PC-9 (cell line): ENCODE results near the gene CENPM. TPM values are rescaled to one million over a fixed set of nuclear protein-coding genes. Genes with fewer than 3 reads are reported as not detected.
A peak's percentile ranks its signal among the peaks of the same experiment; 100 is the strongest.

Source experiments
- Bru-seq: library from RNA; stranded (reverse); fragments of 400-500 nt; gene quantifications from one replicate; lab custom pipeline; 2021; lab: Mats Ljungman, UMichigan
- BruChase-seq, 2 experiments: library from RNA; stranded (reverse); fragments of 400-500 nt; gene quantifications; one replicate each; lab custom pipeline; 2021; lab: Mats Ljungman, UMichigan
- BruUV-seq: library from RNA; stranded (reverse); fragments of 400-500 nt; replicated peaks from 2 replicates; lab custom pipeline; 2021; lab: Mats Ljungman, UMichigan
- CTCF ChIA-PET: fragments of 300-600 bp; sonication (Branson Sonifier 250); formaldehyde crosslinking; loops from one replicate; lab custom pipeline; 2022; ENCODE audit warnings: antibody characterized with exemption; lab: Charles Lee
- POLR2A ChIA-PET: fragments of 300-600 bp; sonication (Branson Sonifier 250); formaldehyde crosslinking; loops from one replicate; lab custom pipeline; 2022; ENCODE audit warnings: antibody characterized with exemption; ENCODE audit not compliant: unreplicated experiment; lab: Charles Lee
- DNase-seq, 2 experiments: peaks; one replicate each; pipeline versions ENCODE4 v3.0.0 to v3.0.0-alpha.2; 2015 to 2022; ENCODE audit warnings: mixed read lengths in 1 of 2
- H2AFZ ChIP-seq: fragments of 200-600 bp; sonication (generic); 2 replicates; pipeline ENCODE4 v1.8.1; 2017; ENCODE audit warnings: antibody characterized with exemption
- H3F3A ChIP-seq: fragments of 200-600 bp; sonication (generic); 2 replicates; pipeline ENCODE4 v1.8.1; 2017; ENCODE audit warnings: antibody characterized with exemption, mild to moderate bottlenecking, low read depth; ENCODE audit not compliant: insufficient read depth
- H3K27ac ChIP-seq: fragments of 200-600 bp; sonication (generic); 2 replicates; pipeline ENCODE4 v1.6.1; 2016; ENCODE audit warnings: mixed run types
- H3K27me3 ChIP-seq: fragments of 200-600 bp; sonication (generic); 2 replicates; pipeline ENCODE4 v1.6.1; 2016; ENCODE audit warnings: low read depth, mixed run types; ENCODE audit not compliant: insufficient read depth
- H3K36me3 ChIP-seq: fragments of 200-600 bp; sonication (generic); 2 replicates; pipeline ENCODE4 v1.6.1; 2016; ENCODE audit warnings: low read depth, mixed run types
- H3K4me1 ChIP-seq: fragments of 200-600 bp; sonication (generic); replicated peaks from 2 replicates; pipeline ENCODE4 v1.6.1; 2016; ENCODE audit warnings: mixed run types; ENCODE audit not compliant: insufficient read depth
- H3K4me2 ChIP-seq: fragments of 200-600 bp; sonication (generic); 2 replicates; pipeline ENCODE4 v1.6.1; 2017; ENCODE audit warnings: mixed run types
- H3K4me3 ChIP-seq: fragments of 200-600 bp; sonication (generic); 2 replicates; pipeline ENCODE4 v1.6.1; 2016; ENCODE audit warnings: mixed run types
- H3K79me2 ChIP-seq: fragments of 200-600 bp; sonication (generic); 2 replicates; pipeline ENCODE4 v1.6.1; 2017; ENCODE audit warnings: low read depth, mixed run types
- H3K9me2 ChIP-seq: fragments of 200-600 bp; sonication (generic); 2 replicates; pipeline ENCODE4 v1.8.1; 2017; ENCODE audit warnings: mild to moderate bottlenecking; ENCODE audit not compliant: insufficient read depth
- H3K9me3 ChIP-seq: fragments of 200-600 bp; sonication (generic); 2 replicates; pipeline ENCODE4 v1.8.1; 2016; ENCODE audit warnings: low read depth; ENCODE audit not compliant: insufficient read depth
- H4K20me1 ChIP-seq: fragments of 200-600 bp; sonication (generic); 2 replicates; pipeline ENCODE4 v1.8.1; 2017; ENCODE audit not compliant: insufficient read depth
- EZH2 ChIP-seq: fragments of 200-600 bp; sonication (generic); IDR thresholded peaks from 2 replicates; pipeline ENCODE4 v1.8.0; 2017; ENCODE audit warnings: antibody characterized with exemption, low read depth
- intact Hi-C: fragments of 100-400 bp; cut with micrococcal nuclease; formaldehyde crosslinking; loops from one replicate; pipeline ENCODE4 v1.10.0; 2022; ENCODE audit not compliant: unreplicated experiment
- long read RNA-seq: library from polyadenylated mRNA; stranded (forward); transcript quantifications from one replicate; pipeline ENCODE4 v2.0.0, GENCODE V29; 2022
- total RNA-seq: library from RNA; stranded (reverse); gene quantifications from 2 replicates; pipeline ENCODE4 v1.2.3, GENCODE V29; 2021
- TF ChIP-seq, protein P1 (sequence below): fragments of 200-600 bp; sonication (generic); conservative IDR thresholded peaks from 2 replicates; pipeline ENCODE4 v1.6.1; 2017; ENCODE audit warnings: mixed run types, antibody characterized with exemption, mild to moderate bottlenecking, moderate library complexity

CENPM gene
- total RNA-seq (42.0 and 53.8 TPM in 2 replicates), Bru-seq, nascent RNA (percentile 81 among the genes with signal in this experiment), BruChase-seq, experiment 1, labeled RNA remaining after a 2-hour chase (percentile 76 among the genes with signal in this experiment), BruChase-seq, experiment 2, labeled RNA remaining after a 6-hour chase (percentile 79 among the genes with signal in this experiment)
- long read RNA-seq, transcript CENPM-206 (5 exons, 818 nt) = minor isoform, 6 of 97 reads
- long read RNA-seq, transcript CENPM-201 (6 exons, 966 nt) = major isoform, 78 of 97 reads
- long read RNA-seq, partial matches to known transcripts = 2 of 97 reads
- long read RNA-seq, other reads (novel, unspliced or antisense) = 9 of 97 reads

GRCh38 chr22:41946629-41947423, at the start of gene CENPM:
CENPM (minus strand) TSS chr22:41947152; CDS start chr22:41947076, 76 bp downstream.
- BruUV-seq = no TSS peak
- Histone ChIP-seq H3K27ac (no peak within 1 kb of the TSS), H3K79me2 (peaks cover 19% of the 10 kb centered on the region), H3K4me2 (peak within 1 kb of the TSS; percentile 88), H3K4me1 (peaks cover 18% of the 10 kb centered on the region), H3K27me3 (no peaks in the 10 kb centered on the region), H3K9me2 (no peaks in the 10 kb centered on the region), H2AFZ (peak within 1 kb of the TSS; percentile 95), H4K20me1 (no peaks in the 10 kb centered on the region), H3F3A (peaks cover 14% of the 10 kb centered on the region), H3K9me3 (no peaks in the 10 kb centered on the region), H3K36me3 (no peaks in the 10 kb centered on the region), H3K4me3 (peak within 1 kb of the TSS; percentile 73)
- TF ChIP-seq, protein P1, sequence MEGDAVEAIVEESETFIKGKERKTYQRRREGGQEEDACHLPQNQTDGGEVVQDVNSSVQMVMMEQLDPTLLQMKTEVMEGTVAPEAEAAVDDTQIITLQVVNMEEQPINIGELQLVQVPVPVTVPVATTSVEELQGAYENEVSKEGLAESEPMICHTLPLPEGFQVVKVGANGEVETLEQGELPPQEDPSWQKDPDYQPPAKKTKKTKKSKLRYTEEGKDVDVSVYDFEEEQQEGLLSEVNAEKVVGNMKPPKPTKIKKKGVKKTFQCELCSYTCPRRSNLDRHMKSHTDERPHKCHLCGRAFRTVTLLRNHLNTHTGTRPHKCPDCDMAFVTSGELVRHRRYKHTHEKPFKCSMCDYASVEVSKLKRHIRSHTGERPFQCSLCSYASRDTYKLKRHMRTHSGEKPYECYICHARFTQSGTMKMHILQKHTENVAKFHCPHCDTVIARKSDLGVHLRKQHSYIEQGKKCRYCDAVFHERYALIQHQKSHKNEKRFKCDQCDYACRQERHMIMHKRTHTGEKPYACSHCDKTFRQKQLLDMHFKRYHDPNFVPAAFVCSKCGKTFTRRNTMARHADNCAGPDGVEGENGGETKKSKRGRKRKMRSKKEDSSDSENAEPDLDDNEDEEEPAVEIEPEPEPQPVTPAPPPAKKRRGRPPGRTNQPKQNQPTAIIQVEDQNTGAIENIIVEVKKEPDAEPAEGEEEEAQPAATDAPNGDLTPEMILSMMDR = no peak
- no peak for TF ChIP-seq EZH2
- DNase-seq = peak; percentile 92 to 95
- CTCF ChIA-PET = interaction anchor here (0.6 to 1.2 kb wide), 4 partner anchors 21 to 498 kb away, joined by 3 to 5 read pairs (median 4); no protein-coding TSS in a partner anchor
- intact Hi-C loops = loop anchor here (5.0 to 10.0 kb wide), 2 partner anchors 128 to 405 kb away; partner anchors contain the start of genes NAGA, PHETA2, POLR3H and SMDT1
- POLR2A ChIA-PET = interaction anchor here (0.5 to 0.7 kb wide), 11 partner anchors 114 to 1095 kb away, joined by 3 to 22 read pairs (median 4); partner anchors contain the start of gene SREBF2

GRCh38 chr22:41995211-41995610, 48.3 kb upstream of the CENPM start:
- H4K20me1 ChIP-seq = no peaks in the 10 kb centered on the region
- H3K27me3 ChIP-seq = peaks cover 10% of the 10 kb centered on the region; the same call in 1 of the 2 replicates
- intact Hi-C loops = no loop called here
- CTCF ChIA-PET = no interaction called here
- H3K36me3 ChIP-seq = no peaks in the 10 kb centered on the region
- TF ChIP-seq, protein P1 = no peak
- TF ChIP-seq EZH2 = no peak
- no peak for DNase-seq
- no peak overlapping the region; the same call in 1 of the 2 replicates for H2AFZ ChIP-seq
- H3K4me1 ChIP-seq = peaks cover 16% of the 10 kb centered on the region
- no peaks in the 10 kb centered on the region for H3K9me2 ChIP-seq
- no peak overlapping the region for H3K27ac ChIP-seq
- no peaks in the 10 kb centered on the region for H3K9me3 ChIP-seq
- H3K4me3 ChIP-seq = no peak overlapping the region
- BruUV-seq = no TSS peak
- POLR2A ChIA-PET = no interaction called here
- H3F3A ChIP-seq = peaks cover 9% of the 10 kb centered on the region; the same call in 1 of the 2 replicates
- H3K4me2 ChIP-seq = no peak overlapping the region
- H3K79me2 ChIP-seq = peaks cover 6% of the 10 kb centered on the region; the same call in 1 of the 2 replicates

- Histone ChIP-seq H3K27me3 (peaks cover 10% of the 10 kb centered on the region; the same call in 1 of the 2 replicates), H4K20me1 (no peaks in the 10 kb centered on the region), H3K9me3 (no peaks in the 10 kb centered on the region), H3K36me3 (no peaks in the 10 kb centered on the region), H3K79me2 (no peaks in the 10 kb centered on the region), H3K9me2 (no peaks in the 10 kb centered on the region), H3F3A (0 out of 2 replicates have a peak, but pooled peaks cover 2% of the 10 kb centered on the region), H3K4me1 (no peaks in the 10 kb centered on the region), H2AFZ (no peak overlapping the region), H3K4me3 (no peak overlapping the region), H3K4me2 (no peak overlapping the region), H3K27ac (no peak overlapping the region)
- ChIA-PET POLR2A (no interaction called here), CTCF (no interaction called here)
- TF ChIP-seq EZH2 = no peak
- TF ChIP-seq, protein P1 = no peak
- intact Hi-C loops = no loop called here
- BruUV-seq = no TSS peak
- DNase-seq = no peak
Measured at GRCh38 chr22:41992496-41992895, 45.5 kb upstream of the CENPM start.
